ENCODE data around the gene SLC16A1.

DNA sequence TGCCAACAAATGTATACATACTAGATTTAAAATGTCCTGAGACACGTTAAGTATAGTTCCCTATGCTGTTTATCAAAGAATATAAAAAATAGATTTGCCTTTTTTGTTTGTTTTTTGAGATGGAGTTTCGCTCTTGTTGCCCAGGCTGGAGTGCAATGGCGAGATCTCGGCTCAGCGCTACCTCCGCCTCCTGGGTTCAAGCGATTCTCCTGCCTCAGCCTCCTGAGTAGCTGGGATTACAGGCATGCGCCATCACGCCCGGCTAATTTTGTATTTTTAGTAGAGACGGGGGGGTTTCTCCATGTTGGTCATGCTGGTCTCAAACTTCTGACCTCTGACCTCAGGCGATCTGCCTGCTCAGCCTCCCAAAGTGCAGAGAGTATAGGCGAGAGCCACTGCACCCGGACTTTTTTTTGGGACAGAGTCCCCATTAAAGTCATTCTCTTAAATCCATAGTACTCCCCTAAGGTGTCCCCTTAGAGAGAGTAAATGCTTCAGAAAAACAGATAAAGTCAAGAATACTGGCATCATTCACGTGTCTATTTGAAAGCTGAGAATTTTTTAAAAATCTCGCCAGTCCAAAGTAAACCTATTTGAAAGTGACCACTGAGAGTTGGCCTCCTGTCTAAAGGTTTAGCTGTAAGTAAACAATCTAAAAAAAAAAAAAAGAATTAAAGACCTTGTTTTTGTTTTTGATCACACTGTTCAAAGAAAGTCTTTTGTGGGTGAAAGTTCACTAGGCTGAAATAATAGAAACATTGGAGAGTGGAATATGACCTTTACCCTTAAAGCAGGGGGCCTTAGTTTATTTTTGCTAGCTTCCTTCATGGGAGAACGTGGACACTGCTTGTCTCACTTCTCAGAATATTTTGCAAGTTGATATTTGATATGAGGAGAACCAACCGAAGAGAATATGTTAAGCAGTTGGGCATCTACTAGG lies 48.0 kb upstream of the SLC16A1 start:
- TF ChIP-seq CTCF (conservative IDR thresholded peaks at IDR 0.05; ENCODE audit: low read length) (no peak), EZH2phosphoT487 (IDR thresholded peaks at IDR 0.05; ENCODE audit: borderline replicate concordance) (no peak)
